AG09319 (cell line): ENCODE results near the gene TMEM38A.

Source experiments
- DNase-seq: peaks from one replicate; pipeline ENCODE4 v3.0.0-alpha.2; 2010; ENCODE audit warnings: low read depth; ENCODE audit errors: extremely low read depth
- TF ChIP-seq, protein P1 (sequence below): IDR thresholded peaks from 2 replicates; pipeline ENCODE4 v1.5.1; 2011; ENCODE audit warnings: low read depth, mild to moderate bottlenecking, inconsistent platforms, low read length, moderate library complexity

The TMEM38A gene

DNA sequence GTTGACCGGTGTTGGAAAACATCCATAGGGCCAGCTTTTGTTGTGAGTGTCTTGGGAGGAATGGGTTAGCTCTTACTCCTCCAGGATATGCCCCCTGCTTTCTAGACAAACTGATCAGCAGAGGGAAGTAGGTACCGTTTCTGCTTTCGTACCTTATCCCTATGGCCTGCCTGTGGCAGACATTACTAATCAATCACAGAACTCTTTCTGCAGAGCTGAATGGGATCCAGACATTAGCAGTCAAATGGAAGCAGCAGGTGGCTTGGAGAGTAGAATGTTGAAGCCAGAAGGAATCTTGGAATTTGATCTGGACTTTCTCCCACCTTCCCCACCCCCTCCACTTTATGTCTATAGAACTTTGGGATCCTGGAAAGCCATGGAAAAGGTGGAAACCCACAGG, 75.8 kb downstream of the TMEM38A start:
- no peak for DNase-seq
- TF ChIP-seq, protein P1, sequence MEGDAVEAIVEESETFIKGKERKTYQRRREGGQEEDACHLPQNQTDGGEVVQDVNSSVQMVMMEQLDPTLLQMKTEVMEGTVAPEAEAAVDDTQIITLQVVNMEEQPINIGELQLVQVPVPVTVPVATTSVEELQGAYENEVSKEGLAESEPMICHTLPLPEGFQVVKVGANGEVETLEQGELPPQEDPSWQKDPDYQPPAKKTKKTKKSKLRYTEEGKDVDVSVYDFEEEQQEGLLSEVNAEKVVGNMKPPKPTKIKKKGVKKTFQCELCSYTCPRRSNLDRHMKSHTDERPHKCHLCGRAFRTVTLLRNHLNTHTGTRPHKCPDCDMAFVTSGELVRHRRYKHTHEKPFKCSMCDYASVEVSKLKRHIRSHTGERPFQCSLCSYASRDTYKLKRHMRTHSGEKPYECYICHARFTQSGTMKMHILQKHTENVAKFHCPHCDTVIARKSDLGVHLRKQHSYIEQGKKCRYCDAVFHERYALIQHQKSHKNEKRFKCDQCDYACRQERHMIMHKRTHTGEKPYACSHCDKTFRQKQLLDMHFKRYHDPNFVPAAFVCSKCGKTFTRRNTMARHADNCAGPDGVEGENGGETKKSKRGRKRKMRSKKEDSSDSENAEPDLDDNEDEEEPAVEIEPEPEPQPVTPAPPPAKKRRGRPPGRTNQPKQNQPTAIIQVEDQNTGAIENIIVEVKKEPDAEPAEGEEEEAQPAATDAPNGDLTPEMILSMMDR, result no peak

DNA sequence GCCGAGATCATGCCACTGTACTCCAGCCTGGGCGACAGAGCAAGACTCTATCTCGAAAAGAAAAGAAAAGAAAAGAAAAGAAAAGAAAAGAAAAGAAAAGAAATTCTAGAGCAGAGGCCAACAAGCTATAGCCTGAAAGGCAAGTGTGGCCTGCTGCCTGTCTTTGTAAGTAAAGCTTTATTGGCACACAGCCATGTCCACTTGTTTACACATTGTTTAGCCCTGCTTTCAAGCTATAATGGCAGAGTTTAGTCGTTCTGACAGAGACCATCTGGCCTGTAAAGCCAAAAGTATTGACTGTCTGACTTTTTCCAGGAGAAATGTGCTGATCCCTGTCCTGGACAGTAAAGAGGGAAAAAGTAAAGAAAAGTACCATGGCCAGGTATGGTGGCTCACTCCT, 77.0 kb downstream of the TMEM38A start:
- TF ChIP-seq, protein P1, result no peak
- no peak for DNase-seq

DNA sequence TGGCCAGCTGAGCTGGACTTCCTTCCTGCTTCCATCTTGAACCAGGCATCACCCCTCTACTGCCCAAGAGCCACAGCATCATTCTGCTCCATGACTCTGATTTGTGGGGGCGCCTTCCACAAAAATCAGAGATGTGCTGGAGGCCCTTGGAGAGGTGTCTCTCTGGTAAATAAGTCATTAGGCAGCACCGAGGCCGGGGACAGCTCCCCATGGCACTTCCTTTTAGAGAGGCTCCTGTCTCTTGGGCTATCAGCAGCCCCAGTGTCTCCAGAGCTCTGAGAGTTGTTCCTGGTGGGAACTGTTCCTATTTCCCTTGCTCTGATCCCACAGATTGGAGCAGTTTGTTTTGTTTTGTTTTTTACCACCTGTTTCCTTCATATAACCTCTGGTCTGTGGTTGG, 78.6 kb downstream of the TMEM38A start:
- no peak for DNase-seq
- TF ChIP-seq, protein P1, result no peak
